Activated CD4-positive, alpha-beta memory T cell treated with anti-CD3 and anti-CD28 coated beads, Interleukin-2, amount 10 ng/mL, durations not matched to agents 7 days and 5 days (primary cell): ENCODE measurements around the gene CACNA1S. TPM values are rescaled to one million over a fixed set of nuclear protein-coding genes. Genes with fewer than 3 reads are reported as not detected.

Experiments used
- CTCF ChIA-PET: fragments of 350-600 bp; sonication (Branson Sonifier 250); formaldehyde crosslinking; loops from one replicate; lab custom pipeline; 2021; ENCODE audit warnings: antibody characterized with exemption, inconsistent platforms; lab: Charles Lee
- POLR2A ChIA-PET: fragments of 350-600 bp; sonication (Branson Sonifier 250); formaldehyde crosslinking; loops from one replicate; lab custom pipeline; 2021; ENCODE audit warnings: antibody characterized with exemption; lab: Charles Lee
- DNase-seq: peaks from one replicate; pipeline ENCODE4 v3.0.0-alpha.2; 2020
- H3K27ac Mint-ChIP-seq: one replicate; pipeline ENCODE4 v1.8.0; 2021; ENCODE audit warnings: mild to moderate bottlenecking, mixed read lengths
- H3K27me3 Mint-ChIP-seq: one replicate; pipeline ENCODE4 v1.8.0; 2021; ENCODE audit warnings: mixed read lengths
- H3K36me3 Mint-ChIP-seq: one replicate; pipeline ENCODE4 v1.8.0; 2021; ENCODE audit warnings: low read depth, mixed read lengths
- H3K4me1 Mint-ChIP-seq: one replicate; pipeline ENCODE4 v1.8.0; 2021; ENCODE audit warnings: mixed read lengths
- H3K4me3 Mint-ChIP-seq: one replicate; pipeline ENCODE4 v1.8.0; 2021; ENCODE audit warnings: mild to moderate bottlenecking, mixed read lengths
- H3K9me3 Mint-ChIP-seq: one replicate; pipeline ENCODE4 v1.8.0; 2021; ENCODE audit warnings: mixed read lengths
- total RNA-seq, 2 experiments: library from RNA; stranded (reverse); gene quantifications; one replicate each; pipeline ENCODE4 v1.2.3, GENCODE V29; 2021

Gene CACNA1S
- total RNA-seq, 2 experiments from 2014 or later: not detected

DNA sequence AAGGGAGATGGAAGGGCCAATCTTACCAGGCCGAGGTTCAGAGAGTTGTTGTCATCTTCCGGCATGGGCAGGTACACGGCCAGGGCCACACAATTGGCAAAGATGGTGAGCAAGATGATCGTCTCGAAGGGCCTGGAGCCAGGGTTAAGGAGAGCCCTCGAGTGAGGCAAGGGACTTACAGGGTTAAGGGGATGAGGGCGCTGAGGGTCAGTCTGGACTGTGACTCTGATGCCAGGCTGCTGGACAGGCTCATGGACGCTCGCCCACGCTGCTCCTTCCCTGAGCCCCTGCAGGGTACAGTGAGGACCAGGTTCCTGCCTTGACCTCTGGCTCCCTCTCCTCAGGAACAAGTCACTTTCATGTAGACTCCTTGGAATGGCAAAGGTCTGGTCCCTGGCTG is 2.1 kb downstream of the CACNA1S start:
- Mint-ChIP-seq H3K4me3 (no peak overlapping the region), H3K9me3 (no peaks in the 10 kb centered on the region), H3K27ac (no peak overlapping the region), H3K4me1 (peaks cover 6% of the 10 kb centered on the region), H3K36me3 (no peaks in the 10 kb centered on the region), H3K27me3 (peaks cover 15% of the 10 kb centered on the region)
- no peak for DNase-seq
- ChIA-PET POLR2A (no interaction called here), CTCF (no interaction called here)

GRCh38 chr1:201109651-201110050 is 2.6 kb downstream of the CACNA1S start:
- peaks cover 13% of the 10 kb centered on the region for H3K27me3 Mint-ChIP-seq
- H3K9me3 Mint-ChIP-seq: no peaks in the 10 kb centered on the region
- no peak overlapping the region for H3K27ac Mint-ChIP-seq
- DNase-seq: no peak
- POLR2A ChIA-PET: no interaction called here
- H3K36me3 Mint-ChIP-seq: no peaks in the 10 kb centered on the region
- CTCF ChIA-PET: no interaction called here
- no peak overlapping the region for H3K4me3 Mint-ChIP-seq
- peaks cover 4% of the 10 kb centered on the region for H3K4me1 Mint-ChIP-seq

GRCh38 chr1:201108614-201109013 is 3.6 kb downstream of the CACNA1S start:
- ChIA-PET CTCF (interaction anchor here (1.5 kb wide), 1 partner anchor 11 kb away, joined by 4 read pairs; no protein-coding TSS in a partner anchor), POLR2A (no interaction called here)
- no peak overlapping the region for H3K4me3 Mint-ChIP-seq
- no peak for DNase-seq
- H3K27me3 Mint-ChIP-seq: peaks cover 8% of the 10 kb centered on the region
- H3K36me3 Mint-ChIP-seq: no peaks in the 10 kb centered on the region
- H3K4me1 Mint-ChIP-seq: no peaks in the 10 kb centered on the region
- H3K27ac Mint-ChIP-seq: no peak overlapping the region
- no peaks in the 10 kb centered on the region for H3K9me3 Mint-ChIP-seq

DNA sequence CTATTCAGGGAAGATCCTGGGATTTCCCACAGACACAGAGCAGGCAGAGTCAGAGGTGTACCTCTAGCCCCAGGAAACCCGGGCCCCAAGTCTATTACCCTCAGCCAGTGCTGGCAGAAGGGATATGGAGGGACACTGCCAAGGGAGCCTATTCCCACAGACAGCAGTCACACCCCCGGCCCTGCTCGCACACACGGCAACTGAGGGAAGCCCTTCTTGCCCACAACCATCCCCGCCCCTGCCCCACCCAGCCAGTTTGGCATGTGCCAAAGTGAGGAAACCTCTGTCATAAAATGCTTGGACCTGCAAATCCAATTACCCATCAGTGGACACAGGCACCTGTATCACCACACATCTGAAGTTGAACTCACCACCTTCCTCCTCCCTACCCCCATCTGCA is 6.5 kb downstream of the CACNA1S start:
- Mint-ChIP-seq H3K4me3 (no peak overlapping the region), H3K27ac (no peak overlapping the region), H3K4me1 (no peaks in the 10 kb centered on the region), H3K36me3 (no peaks in the 10 kb centered on the region), H3K9me3 (no peaks in the 10 kb centered on the region), H3K27me3 (peaks cover 3% of the 10 kb centered on the region)
- CTCF ChIA-PET: no interaction called here
- no peak for DNase-seq
- POLR2A ChIA-PET: no interaction called here

DNA sequence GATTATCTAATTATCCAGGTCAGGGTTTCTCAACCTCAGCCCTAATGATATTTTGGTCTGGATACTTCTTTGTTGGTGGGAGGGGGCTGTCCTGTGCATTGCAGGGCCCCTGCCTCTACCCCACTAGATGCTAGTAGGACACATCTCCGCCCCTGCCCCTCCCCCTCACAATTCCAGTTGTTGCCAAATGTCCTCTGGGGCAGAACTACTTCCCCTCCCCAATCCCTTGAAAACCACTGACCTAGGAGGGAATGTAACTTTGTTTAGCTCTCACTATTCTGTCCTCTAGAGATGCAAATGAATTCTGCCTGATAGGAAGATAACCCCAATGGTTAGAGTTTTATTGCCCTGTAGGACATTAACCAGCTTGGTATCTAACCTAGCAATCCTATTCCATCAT is 8.1 kb downstream of the CACNA1S start:
- CTCF ChIA-PET: interaction anchor here (1.1 kb wide), 1 partner anchor 9 kb away, joined by 3 read pairs; no protein-coding TSS in a partner anchor
- no peak for DNase-seq
- Mint-ChIP-seq H3K27ac (no peak overlapping the region), H3K4me3 (no peak overlapping the region), H3K27me3 (peaks cover 3% of the 10 kb centered on the region), H3K4me1 (no peaks in the 10 kb centered on the region), H3K36me3 (no peaks in the 10 kb centered on the region), H3K9me3 (no peaks in the 10 kb centered on the region)
- POLR2A ChIA-PET: no interaction called here

DNA sequence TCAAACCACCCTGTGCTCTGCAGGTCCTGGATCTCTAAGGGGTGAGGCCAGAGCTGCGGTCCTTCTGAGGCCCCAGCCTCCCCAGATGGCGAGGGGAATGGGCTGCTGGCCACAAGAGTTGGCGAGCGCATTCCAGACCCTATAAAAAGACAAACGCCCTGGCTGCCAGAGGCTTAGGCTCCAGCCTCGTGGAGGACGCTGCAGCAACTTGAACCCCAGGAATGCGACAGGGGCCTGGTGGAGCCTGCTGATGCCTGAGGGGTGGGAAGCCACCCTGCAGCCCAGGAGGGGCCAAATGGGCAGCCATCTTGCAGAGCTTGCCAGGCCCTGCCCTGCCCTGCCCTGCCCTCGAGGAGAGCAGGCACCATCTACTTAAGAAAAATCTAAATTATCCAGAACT is 8.6 kb downstream of the CACNA1S start:
- H3K9me3 Mint-ChIP-seq: no peaks in the 10 kb centered on the region
- CTCF ChIA-PET: interaction anchor here (1.1 kb wide), 1 partner anchor 10 kb away, joined by 3 read pairs; no protein-coding TSS in a partner anchor
- H3K36me3 Mint-ChIP-seq: no peaks in the 10 kb centered on the region
- H3K27ac Mint-ChIP-seq: no peak overlapping the region
- peaks cover 3% of the 10 kb centered on the region for H3K27me3 Mint-ChIP-seq
- no peak overlapping the region for H3K4me3 Mint-ChIP-seq
- no peaks in the 10 kb centered on the region for H3K4me1 Mint-ChIP-seq
- POLR2A ChIA-PET: no interaction called here
- no peak for DNase-seq

DNA sequence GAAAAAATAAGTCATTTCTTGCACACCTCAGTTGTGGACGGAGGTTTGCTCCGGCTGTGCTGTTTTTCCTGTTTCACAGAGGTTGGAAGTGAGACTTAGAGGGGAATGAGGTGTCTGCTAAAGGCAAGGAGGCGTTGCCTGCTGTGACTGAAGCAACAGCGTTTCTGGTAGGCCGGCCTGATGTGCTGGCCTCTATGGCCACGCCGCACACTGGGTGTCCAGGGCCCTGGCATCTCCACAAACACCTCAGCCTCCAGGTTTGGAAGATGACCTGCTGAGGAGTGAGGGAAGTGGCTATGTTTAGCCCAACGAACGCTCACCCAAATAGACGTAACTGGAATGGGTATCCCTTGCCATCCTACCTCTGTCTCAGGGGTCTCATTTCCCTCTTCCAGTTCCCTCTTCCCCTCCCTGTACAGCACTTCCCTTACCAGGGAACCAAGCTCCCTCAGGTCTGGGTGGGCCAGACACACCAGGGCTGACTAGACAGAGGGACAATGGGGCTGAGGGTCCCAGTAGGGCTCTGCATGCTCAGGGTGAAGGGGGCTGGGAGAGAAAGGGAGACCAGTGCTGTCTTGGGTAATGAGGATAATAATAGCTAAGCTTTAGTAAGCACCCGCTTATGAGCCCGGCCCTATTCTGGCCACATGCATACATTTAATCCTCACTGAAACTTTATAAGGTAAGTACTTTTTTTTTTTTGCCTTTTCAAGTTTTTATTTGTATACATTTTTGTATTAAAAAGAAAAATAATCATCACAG is 11.9 kb downstream of the CACNA1S start:
- CTCF ChIA-PET: interaction anchor here (1.2 kb wide), 1 partner anchor 19 kb away, joined by 5 read pairs; no protein-coding TSS in a partner anchor
- no peak overlapping the region for H3K27ac Mint-ChIP-seq
- H3K4me3 Mint-ChIP-seq: no peak overlapping the region
- no peaks in the 10 kb centered on the region for H3K9me3 Mint-ChIP-seq
- no peaks in the 10 kb centered on the region for H3K36me3 Mint-ChIP-seq
- peaks cover 9% of the 10 kb centered on the region for H3K27me3 Mint-ChIP-seq
- POLR2A ChIA-PET: no interaction called here
- H3K4me1 Mint-ChIP-seq: no peaks in the 10 kb centered on the region
- DNase-seq: no peak

GRCh38 chr1:201098992-201099677 is 13.1 kb downstream of the CACNA1S start:
- Mint-ChIP-seq H3K9me3 (no peaks in the 10 kb centered on the region), H3K27me3 (peaks cover 9% of the 10 kb centered on the region), H3K4me1 (no peaks in the 10 kb centered on the region), H3K36me3 (no peaks in the 10 kb centered on the region), H3K4me3 (no peak overlapping the region), H3K27ac (no peak overlapping the region)
- no peak for DNase-seq
- ChIA-PET POLR2A (no interaction called here), CTCF (interaction anchor here (1.2 kb wide), 1 partner anchor 20 kb away, joined by 5 read pairs; no protein-coding TSS in a partner anchor)

DNA sequence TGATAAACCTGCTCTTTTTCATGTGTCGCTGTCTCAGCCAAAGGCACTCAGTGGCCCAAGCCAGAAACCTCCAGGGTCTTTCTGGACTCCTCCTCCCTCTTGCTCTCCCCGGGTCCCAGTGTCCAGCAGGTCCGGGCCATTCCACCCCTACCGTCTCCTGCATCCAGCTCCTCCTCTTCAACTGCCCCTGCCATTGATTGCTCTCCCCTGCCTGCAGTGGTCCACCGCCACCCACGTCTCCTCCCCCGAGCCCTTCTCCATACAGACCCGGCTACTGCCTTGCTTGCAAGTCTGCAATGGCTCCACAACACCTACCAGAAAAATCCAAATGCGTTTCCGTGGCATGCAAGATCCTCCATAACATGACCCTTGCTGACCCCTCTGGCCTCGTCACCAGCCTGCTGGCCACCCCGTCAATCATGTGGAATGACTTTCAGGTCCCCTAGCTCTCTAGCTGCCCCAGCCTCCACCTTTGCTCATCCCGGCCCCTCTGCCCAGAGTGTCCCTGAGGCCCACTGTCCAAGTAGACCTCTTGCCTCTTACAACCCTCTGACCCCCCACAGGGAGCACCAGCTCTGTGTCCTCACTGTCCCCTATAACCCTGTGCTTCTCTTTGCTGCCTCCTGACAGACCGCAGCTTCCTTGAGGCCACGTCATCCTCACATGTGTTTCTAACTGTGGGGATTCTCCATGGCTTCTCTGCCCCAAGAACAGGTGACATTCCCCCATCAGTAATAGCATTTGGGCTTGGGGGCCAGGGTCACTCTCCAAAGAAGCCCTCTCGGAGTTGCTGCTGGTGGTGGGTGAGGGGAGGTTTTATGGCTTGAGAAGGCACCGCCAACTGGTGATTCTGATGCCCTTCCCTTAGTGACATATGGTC is 15.0 kb downstream of the CACNA1S start:
- Mint-ChIP-seq H3K4me3 (no peak overlapping the region), H3K36me3 (no peaks in the 10 kb centered on the region)
- CTCF ChIA-PET: interaction anchor here (0.8 to 0.9 kb wide), 2 partner anchors 12 to 16 kb away, joined by 3 to 4 read pairs; no protein-coding TSS in a partner anchor

GRCh38 chr1:201096041-201096461 is 16.2 kb downstream of the CACNA1S start:
- Mint-ChIP-seq H3K27ac (no peak overlapping the region), H3K36me3 (no peaks in the 10 kb centered on the region), H3K4me1 (no peaks in the 10 kb centered on the region), H3K9me3 (no peaks in the 10 kb centered on the region), H3K4me3 (no peak overlapping the region), H3K27me3 (peaks cover 11% of the 10 kb centered on the region)
- no peak for DNase-seq
- CTCF ChIA-PET: interaction anchor here (0.9 kb wide), 1 partner anchor 11 kb away, joined by 3 read pairs; no protein-coding TSS in a partner anchor
- POLR2A ChIA-PET: no interaction called here

More for the DNA sequence above, 15.0 kb downstream of the CACNA1S start:
- Mint-ChIP-seq H3K27ac (no peak overlapping the region), H3K27me3 (peaks cover 11% of the 10 kb centered on the region), H3K4me1 (no peaks in the 10 kb centered on the region), H3K9me3 (no peaks in the 10 kb centered on the region)
- DNase-seq: no peak
- POLR2A ChIA-PET: no interaction called here

DNA sequence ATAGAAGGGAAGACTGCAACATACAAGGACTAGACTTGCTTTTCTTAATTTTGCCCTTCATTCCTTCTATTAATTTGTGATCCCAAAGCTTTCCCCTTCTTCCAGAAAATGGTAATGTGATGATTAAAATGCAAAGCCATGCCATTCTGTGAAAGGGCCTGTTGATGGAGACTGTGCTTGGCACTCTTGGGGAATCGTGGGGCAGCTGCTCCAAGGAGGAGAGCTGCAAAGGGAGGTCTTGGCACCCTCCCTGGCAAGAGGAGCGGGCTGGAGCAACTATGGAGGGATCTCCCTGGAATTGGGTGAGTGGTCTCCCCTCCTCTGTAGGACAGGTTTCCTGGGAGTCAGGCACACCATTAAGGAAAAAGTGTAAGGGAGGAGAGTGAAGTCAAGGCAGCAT is 16.6 kb downstream of the CACNA1S start:
- ChIA-PET POLR2A (no interaction called here), CTCF (no interaction called here)
- no peak for DNase-seq
- H3K36me3 Mint-ChIP-seq: no peaks in the 10 kb centered on the region
- no peaks in the 10 kb centered on the region for H3K9me3 Mint-ChIP-seq
- H3K4me3 Mint-ChIP-seq: no peak overlapping the region
- peaks cover 11% of the 10 kb centered on the region for H3K27me3 Mint-ChIP-seq
- H3K4me1 Mint-ChIP-seq: no peaks in the 10 kb centered on the region
- H3K27ac Mint-ChIP-seq: no peak overlapping the region

DNA sequence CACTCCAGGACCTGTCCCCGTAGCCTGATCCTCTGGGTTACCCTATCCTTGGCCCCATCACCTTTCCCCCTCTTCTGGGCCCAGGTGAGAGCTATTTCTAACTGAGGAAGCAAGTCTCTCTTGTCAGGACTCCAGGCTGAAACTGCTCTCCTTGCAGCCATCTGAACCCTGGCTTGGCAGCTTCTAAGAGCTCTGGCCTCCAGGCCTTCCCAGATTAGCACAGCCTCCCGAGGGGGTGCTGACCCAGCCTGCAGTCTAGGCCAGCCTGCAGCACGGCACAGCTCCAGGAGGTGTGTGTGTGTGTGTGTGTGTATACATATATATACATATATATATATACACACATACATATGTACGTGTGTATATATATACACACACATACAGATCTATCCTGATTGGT is 17.4 kb downstream of the CACNA1S start:
- POLR2A ChIA-PET: no interaction called here

More for the DNA sequence above, 17.4 kb downstream of the CACNA1S start:
- H3K9me3 Mint-ChIP-seq: no peaks in the 10 kb centered on the region
- H3K27me3 Mint-ChIP-seq: peaks cover 11% of the 10 kb centered on the region
- no peak overlapping the region for H3K4me3 Mint-ChIP-seq
- no peak overlapping the region for H3K27ac Mint-ChIP-seq
- CTCF ChIA-PET: interaction anchor here (0.6 kb wide), 1 partner anchor 480 kb away, joined by 3 read pairs; no protein-coding TSS in a partner anchor
- no peaks in the 10 kb centered on the region for H3K36me3 Mint-ChIP-seq
- no peak for DNase-seq
- no peaks in the 10 kb centered on the region for H3K4me1 Mint-ChIP-seq
